ENCODE data around the gene SPATS1.

GRCh38 chr6:44388887-44389286 is 46.4 kb downstream of the SPATS1 start:
- TF ChIP-seq UBTF (CRISPR knock-in tag; IDR thresholded peaks at IDR 0.05), result no peak
- TF ChIP-seq KDM1A (CRISPR knock-in tag; IDR thresholded peaks at IDR 0.05), result no peak
- no peak for TF ChIP-seq HMGXB4 (CRISPR knock-in tag; IDR thresholded peaks at IDR 0.05; ENCODE audit: borderline replicate concordance in 1 of 2, low read depth in 1 of 2)
- TF ChIP-seq THAP7 (CRISPR knock-in tag; IDR thresholded peaks at IDR 0.05), result no peak
- no peak for TF ChIP-seq NPAS2 (CRISPR knock-in tag; IDR thresholded peaks at IDR 0.05; ENCODE audit: borderline replicate concordance)
- no peak for TF ChIP-seq EZH2 (conservative IDR thresholded peaks at IDR 0.05; ENCODE audit: low read depth, low read length)
- TF ChIP-seq NR2C2 (CRISPR knock-in tag; IDR thresholded peaks at IDR 0.05; ENCODE audit: borderline replicate concordance), result no peak
- no peak for TF ChIP-seq ZNF234 (CRISPR knock-in tag; conservative IDR thresholded peaks at IDR 0.05)
- no peak for TF ChIP-seq AFF4 (CRISPR knock-in tag; IDR thresholded peaks at IDR 0.05)
- no peak for TF ChIP-seq DDIT3 (CRISPR knock-in tag; IDR thresholded peaks at IDR 0.05)
- no peak for TF ChIP-seq ZNF17 (CRISPR knock-in tag; IDR thresholded peaks at IDR 0.05)

Data from HepG2 (cell line).